Myocyte (in vitro differentiated cells): ENCODE results near the gene CELSR3. TPM values are rescaled to one million over a fixed set of nuclear protein-coding genes. Genes with fewer than 3 reads are reported as not detected.
A peak's percentile ranks its signal among the peaks of the same experiment; 100 is the strongest.

Experiments used
- DNase-seq: peaks from one replicate; pipeline ENCODE4 v3.0.0-alpha.2; 2012; ENCODE audit warnings: low read depth
- total RNA-seq: library from RNA; depleted of rRNA; stranded (reverse); fragments of >200 nt; gene quantifications from 2 replicates; pipeline ENCODE4 v1.2.3, GENCODE V29; 2014

The CELSR3 gene
- total RNA-seq, 1 donor from 2014 or later = 3.2 TPM

GRCh38 chr3:48663489-48664312 is 1.0 kb upstream of the CELSR3 start:
- DNase-seq = peak; percentile 99

- DNase-seq = no peak
Measured at GRCh38 chr3:48662145-48662752, 437 bp downstream of the CELSR3 start.

- peak; percentile 52 for DNase-seq
Measured at GRCh38 chr3:48661501-48662144, 1.1 kb downstream of the CELSR3 start.

GRCh38 chr3:48660800-48661400 is 1.8 kb downstream of the CELSR3 start:
- no peak for DNase-seq

- DNase-seq = no peak
Measured at GRCh38 chr3:48656841-48657281, 5.8 kb downstream of the CELSR3 start.

GRCh38 chr3:48656061-48656840 is 6.4 kb downstream of the CELSR3 start:
- DNase-seq = no peak

GRCh38 chr3:48655606-48656005 is 7.1 kb downstream of the CELSR3 start:
- no peak for DNase-seq

GRCh38 chr3:48655063-48655462 is 7.6 kb downstream of the CELSR3 start:
- DNase-seq = no peak

- no peak for DNase-seq
Measured at GRCh38 chr3:48652923-48653715, 9.6 kb downstream of the CELSR3 start.

- DNase-seq = no peak
Measured at GRCh38 chr3:48651771-48652170, 10.9 kb downstream of the CELSR3 start.

GRCh38 chr3:48650723-48651122 is 12.0 kb downstream of the CELSR3 start:
- no peak for DNase-seq

- no peak for DNase-seq
Measured at GRCh38 chr3:48648188-48648850, 14.4 kb downstream of the CELSR3 start.

- DNase-seq = no peak
Measured at GRCh38 chr3:48647714-48648113, 15.0 kb downstream of the CELSR3 start.

- DNase-seq = no peak
Measured at GRCh38 chr3:48644898-48645760, 17.6 kb downstream of the CELSR3 start.

- DNase-seq = no peak
Measured at GRCh38 chr3:48642605-48643004, 20.1 kb downstream of the CELSR3 start.

GRCh38 chr3:48641396-48641795 is 21.3 kb downstream of the CELSR3 start:
- no peak for DNase-seq

- DNase-seq = no peak
Measured at GRCh38 chr3:48639944-48640606, 22.6 kb downstream of the CELSR3 start.

- no peak for DNase-seq
Measured at GRCh38 chr3:48637305-48637704, 25.4 kb downstream of the CELSR3 start.
